ENCODE measurements around the gene ARFGEF2. TPM values are rescaled to one million over a fixed set of nuclear protein-coding genes. Genes with fewer than 3 reads are reported as not detected.

The ARFGEF2 gene
- total and polyA plus RNA-seq, 2 of the 8 experiments (the other 6 are each of a cell fraction or from before 2014, with no cell fraction given) = 8.1 to 21.8 TPM

GRCh38 chr20:48959899-48960550 lies 38.5 kb downstream of the ARFGEF2 start:
- ChIA-PET POLR2A (ENCODE audit: partially characterized antibody) (interaction anchor here (0.6 kb wide), 1 partner anchor 8 kb away, joined by 4 read pairs; no protein-coding TSS in a partner anchor), CTCF (ENCODE audit: partially characterized antibody) (interaction anchor here (1.2 kb wide), 1 partner anchor 11 kb away, joined by 3 read pairs; no protein-coding TSS in a partner anchor)
- no peak overlapping the region for H3K23ac ChIP-seq (ENCODE audit: insufficient read length)
- no peak overlapping the region for H3K4me2 ChIP-seq (ENCODE audit: insufficient read depth in 1 of 2, low read depth in 2 of 2, low read length in 2 of 2)
- no peak overlapping the region for H3K9ac ChIP-seq (replicated peaks in 1 of 4; ENCODE audit: extremely low read depth in 1 of 4, low read depth in 3 of 4, low read length in 3 of 4)
- H3K79me2 ChIP-seq (ENCODE audit: control insufficient read depth in 1 of 2, insufficient read depth in 2 of 2, low read length in 2 of 2) = no peaks in the 10 kb centered on the region
- no peaks in the 10 kb centered on the region for H4K20me1 ChIP-seq (replicated peaks in 1 of 2; ENCODE audit: control insufficient read depth in 1 of 2, insufficient read depth in 2 of 2, low read length in 2 of 2)
- H2AFZ ChIP-seq (ENCODE audit: low read length) = no peak overlapping the region
- H3K4ac ChIP-seq (replicated peaks; ENCODE audit: insufficient read length, low read depth, low read length) = no peak overlapping the region
- H2BK20ac ChIP-seq (ENCODE audit: low read length) = no peak overlapping the region
- no peaks in the 10 kb centered on the region for H3K4me1 ChIP-seq (replicated peaks in 1 of 4; ENCODE audit: control insufficient read depth in 3 of 4, insufficient read depth in 4 of 4, low read length in 3 of 4)
- no peak overlapping the region for H2BK12ac ChIP-seq (ENCODE audit: low read depth, low read length)
- H2BK120ac ChIP-seq (replicated peaks; ENCODE audit: low read depth, low read length) = no peak overlapping the region
- H4K8ac ChIP-seq (ENCODE audit: extremely low read depth, insufficient read depth, low read length) = no peak overlapping the region
- no peak for DNase-seq (ENCODE audit: low read depth in 1 of 2, low spot score in 2 of 2)
- peaks cover 4 to 17% (median 12%) of the 10 kb centered on the region in 4 experiments; a peak in 5 of 8 replicates for H3K36me3 ChIP-seq (ENCODE audit: control insufficient read depth in 2 of 4, insufficient read depth in 4 of 4, low read length in 3 of 4)
- no peak overlapping the region for H3K14ac ChIP-seq (ENCODE audit: insufficient read length)
- H2AK5ac ChIP-seq (ENCODE audit: low read depth, low read length) = no peak overlapping the region
- no peak overlapping the region for H3K27ac ChIP-seq (ENCODE audit: low read depth, low read length)
- no peak overlapping the region for H3K18ac ChIP-seq (ENCODE audit: extremely low read depth, low read length)
- no peak overlapping the region for H2BK5ac ChIP-seq (ENCODE audit: low read depth, low read length)
- H3K4me3 ChIP-seq (ENCODE audit: extremely low read depth in 1 of 4, insufficient read depth in 2 of 4, low read depth in 3 of 4, low read length in 4 of 4) = no peak overlapping the region
- 88% methylated on average over 9 of the region's 9 CpGs; no CpG with 5 or more reads in 1 of the 2 experiments for whole genome bisulfite sequencing, 2 experiments (ENCODE audit: extremely low coverage in 1 of 2, insufficient coverage in 1 of 2, insufficient read length in 1 of 2, insufficient replicate concordance in 2 of 2, low coverage in 1 of 2, low lambda C conversion rate in 2 of 2, missing lambda C conversion rate in 1 of 2)
- H3K56ac ChIP-seq (replicated peaks; ENCODE audit: insufficient read length, low read depth, low read length) = no peak overlapping the region
- FAIRE-seq = no peak
- no peaks in the 10 kb centered on the region for H3K9me3 ChIP-seq (ENCODE audit: insufficient read depth in 2 of 2, low read depth in 1 of 2, low read length in 1 of 2)
- H2BK15ac ChIP-seq (ENCODE audit: low read length) = no peak overlapping the region
- H3K27me3 ChIP-seq (replicated peaks in 1 of 4; ENCODE audit: control insufficient read depth in 3 of 4, extremely low read depth in 1 of 4, insufficient read depth in 3 of 4, low read length in 3 of 4) = no peaks in the 10 kb centered on the region
- H3K23me2 ChIP-seq (ENCODE audit: low read depth, low read length) = 0 out of 2 replicates have a peak, but pooled peaks cover 2% of the 10 kb centered on the region
- H3K79me1 ChIP-seq (ENCODE audit: low read depth, low read length) = no peaks in the 10 kb centered on the region; the same call in 1 of the 2 replicates
- no peak overlapping the region for H4K5ac ChIP-seq (ENCODE audit: insufficient read length, low read depth, low read length)
- H4K91ac ChIP-seq (replicated peaks; ENCODE audit: insufficient read length, low read length) = no peak overlapping the region
- TF ChIP-seq HDAC6 (IDR thresholded peaks at IDR 0.05; ENCODE audit: low read depth, low read length) (no peak), SIX5 (IDR thresholded peaks at IDR 0.05; ENCODE audit: low read depth, low read length) (no peak), NRF1 (IDR thresholded peaks at IDR 0.05; ENCODE audit: low read depth, low read length) (no peak)

Measured in H1 (cell line).